Kidney (tissue), 14 donors: ENCODE results near the gene CCDC187. TPM values are rescaled to one million over a fixed set of nuclear protein-coding genes. Genes with fewer than 3 reads are reported as not detected.

Source experiments
- DNase-seq, 5 donors: peaks; one replicate each; pipeline ENCODE4 v3.0.0-alpha.2; 2013 to 2020
- FAIRE-seq: peaks from 2 replicates; lab custom pipeline; 2012; peaks lifted over from hg19 to GRCh38; lab: Jason Lieb, UNC
- H3K27ac ChIP-seq, 2 donors: one replicate each; pipeline ENCODE4 v1.7.0; 2013; ENCODE audit warnings: low read depth in 2 of 2, low read length in 2 of 2, inconsistent platforms in 1 of 2
- H3K27me3 ChIP-seq: one replicate; pipeline ENCODE4 v1.7.1; 2013; ENCODE audit warnings: low read length, inconsistent platforms; ENCODE audit not compliant: control insufficient read depth, insufficient read depth
- H3K36me3 ChIP-seq, 3 donors: one replicate each; pipeline versions ENCODE4 v1.7.0 to v1.7.1; 2013; ENCODE audit warnings: low read length in 3 of 3, control low read depth in 1 of 3, inconsistent platforms in 1 of 3; ENCODE audit not compliant: insufficient read depth in 3 of 3, control insufficient read depth in 2 of 3
- H3K4me1 ChIP-seq, 3 donors: one replicate each; pipeline versions ENCODE4 v1.7.0 to v1.7.1; 2013; ENCODE audit warnings: low read length in 3 of 3, inconsistent platforms in 1 of 3, low read depth in 1 of 3; ENCODE audit not compliant: control insufficient read depth in 2 of 3, insufficient read depth in 2 of 3
- H3K4me3 ChIP-seq, 3 donors: one replicate each; pipeline versions ENCODE4 v1.7.0 to v1.8.1; 2013; ENCODE audit warnings: low read length in 3 of 3, control low read depth in 1 of 3, inconsistent platforms in 1 of 3
- H3K9ac ChIP-seq, 3 donors: one replicate each; pipeline versions ENCODE4 v1.7.0 to v1.7.1; 2013; ENCODE audit warnings: low read length in 3 of 3, control low read depth in 1 of 3, inconsistent platforms in 1 of 3
- H3K9me3 ChIP-seq, 3 donors: one replicate each; pipeline versions ENCODE4 v1.7.0 to v1.7.1; 2013; ENCODE audit warnings: low read length in 3 of 3, control low read depth in 1 of 3, inconsistent platforms in 1 of 3; ENCODE audit not compliant: control insufficient read depth in 2 of 3, insufficient read depth in 1 of 3
- intact Hi-C: fragments of 100-400 bp; cut with DNase I; formaldehyde crosslinking; loops from one replicate; pipeline ENCODE4 v1.11.1; 2022
- polyA plus RNA-seq: library from polyadenylated mRNA; stranded (reverse); fragments of 350-450 nt; fragmentation: Illumina TruSeq; extraction: RNeasy Lipid Tissue Mini Kit (QIAGEN cat#74804); gene quantifications from one replicate; pipeline ENCODE4 v1.2.3, GENCODE V29; 2014; ENCODE audit warnings: low read depth, low replicate concordance; ENCODE audit not compliant: insufficient read depth
- total RNA-seq: library from RNA; stranded (reverse); fragmentation: NEBNext Ultra II Directional; extraction: Animal tissue kit (Norgen Biotek cat#: 25700); gene quantifications from one replicate; pipeline ENCODE4 v1.2.1, GENCODE V29; 2021
- TF ChIP-seq, protein P1 (sequence below): IDR thresholded peaks from 3 replicates; pipeline ENCODE4 v1.5.1; 2012; ENCODE audit warnings: mild to moderate bottlenecking, moderate library complexity, borderline replicate concordance; ENCODE audit not compliant: insufficient read depth; ENCODE audit errors: extremely low read depth
- donor health status: control.
- donor health status: control.
- donor health status: control.
- donor health status: control.
- donor health status: control.
- donor health status: DM: yes; HTN: yes; CAD: no.
- donor health status: Normal renal cell carcinoma (clear cell type).

Gene CCDC187
- total and polyA plus RNA-seq, 2 donors from 2014 or later = 0.84 to 2.3 TPM

DNA sequence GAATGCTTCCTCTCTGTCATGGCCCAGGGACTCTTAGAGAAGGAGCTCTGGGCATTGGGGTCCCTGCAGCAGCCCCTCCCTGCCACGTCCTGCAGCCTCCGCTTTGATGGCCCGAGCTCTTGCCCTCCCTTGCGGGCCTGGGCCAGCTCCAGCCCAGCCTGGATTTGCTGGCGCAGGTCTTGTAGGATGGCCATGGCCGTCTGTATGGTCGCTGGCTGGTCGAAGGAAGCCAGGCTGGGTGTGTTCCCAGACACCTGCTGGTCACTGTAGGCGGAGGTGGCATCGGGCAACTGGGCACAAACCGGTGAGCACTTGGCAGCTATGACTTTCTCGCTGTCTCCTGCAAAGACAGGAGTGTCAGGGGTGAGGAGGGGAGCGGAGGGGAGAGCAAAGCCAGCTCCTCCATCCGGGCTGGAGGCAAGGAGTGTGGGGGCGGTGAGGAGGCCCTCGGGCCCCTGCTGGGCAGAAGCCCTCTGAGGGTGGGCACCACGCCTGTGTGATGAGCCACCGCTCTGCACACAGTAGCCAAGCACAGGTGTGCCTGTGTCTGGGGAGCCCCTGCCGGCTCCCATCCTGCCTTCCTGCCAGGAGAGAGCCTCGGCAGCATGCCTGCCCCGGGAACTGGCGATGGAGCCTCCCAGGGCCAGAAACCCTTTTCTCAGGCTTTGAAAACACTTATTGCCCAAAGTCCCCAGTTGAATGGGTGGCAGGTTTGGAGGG, 12.4 kb downstream of the CCDC187 start:
- H3K4me3 ChIP-seq = no peak overlapping the region
- FAIRE-seq (no peak), DNase-seq (peak in 1 of 5 donors; percentile 48)
- no peaks in the 10 kb centered on the region for H3K4me1 ChIP-seq
- TF ChIP-seq, protein P1, sequence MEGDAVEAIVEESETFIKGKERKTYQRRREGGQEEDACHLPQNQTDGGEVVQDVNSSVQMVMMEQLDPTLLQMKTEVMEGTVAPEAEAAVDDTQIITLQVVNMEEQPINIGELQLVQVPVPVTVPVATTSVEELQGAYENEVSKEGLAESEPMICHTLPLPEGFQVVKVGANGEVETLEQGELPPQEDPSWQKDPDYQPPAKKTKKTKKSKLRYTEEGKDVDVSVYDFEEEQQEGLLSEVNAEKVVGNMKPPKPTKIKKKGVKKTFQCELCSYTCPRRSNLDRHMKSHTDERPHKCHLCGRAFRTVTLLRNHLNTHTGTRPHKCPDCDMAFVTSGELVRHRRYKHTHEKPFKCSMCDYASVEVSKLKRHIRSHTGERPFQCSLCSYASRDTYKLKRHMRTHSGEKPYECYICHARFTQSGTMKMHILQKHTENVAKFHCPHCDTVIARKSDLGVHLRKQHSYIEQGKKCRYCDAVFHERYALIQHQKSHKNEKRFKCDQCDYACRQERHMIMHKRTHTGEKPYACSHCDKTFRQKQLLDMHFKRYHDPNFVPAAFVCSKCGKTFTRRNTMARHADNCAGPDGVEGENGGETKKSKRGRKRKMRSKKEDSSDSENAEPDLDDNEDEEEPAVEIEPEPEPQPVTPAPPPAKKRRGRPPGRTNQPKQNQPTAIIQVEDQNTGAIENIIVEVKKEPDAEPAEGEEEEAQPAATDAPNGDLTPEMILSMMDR = no peak
- H3K27me3 ChIP-seq = no peaks in the 10 kb centered on the region
- intact Hi-C loops = no loop called here
- H3K9ac ChIP-seq = no peak overlapping the region
- no peaks in the 10 kb centered on the region for H3K36me3 ChIP-seq
- no peaks in the 10 kb centered on the region for H3K9me3 ChIP-seq
- no peak overlapping the region for H3K27ac ChIP-seq

DNA sequence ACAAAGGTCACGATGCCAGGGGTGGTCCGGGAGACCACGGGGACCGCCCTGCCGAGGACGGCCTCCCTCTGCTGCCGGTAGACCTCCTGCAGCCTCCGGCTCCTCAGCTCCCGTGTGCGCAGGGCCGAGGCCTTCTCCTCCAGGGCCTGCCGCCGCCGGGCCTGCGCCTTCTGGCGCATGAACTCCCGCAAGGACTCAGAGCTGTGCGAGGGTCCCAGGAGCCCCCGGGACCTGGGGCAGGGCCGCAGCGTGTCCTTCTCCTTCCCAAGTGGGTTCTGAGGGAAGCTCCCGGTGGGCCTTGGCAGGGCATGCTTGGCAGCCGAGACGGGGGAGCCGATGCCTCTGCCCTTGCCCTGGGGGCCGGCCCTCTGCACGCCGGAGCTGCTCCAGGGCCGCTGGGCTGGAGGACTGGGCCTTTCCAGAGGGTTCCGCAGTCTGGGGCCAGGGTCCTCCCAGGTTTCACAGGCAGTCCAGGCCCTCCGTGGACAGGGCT, 13.3 kb downstream of the CCDC187 start:
- intact Hi-C loops = no loop called here
- peak in 1 of 5 donors; percentile 64 for DNase-seq
- Histone ChIP-seq H3K9me3 (no peaks in the 10 kb centered on the region), H3K36me3 (no peaks in the 10 kb centered on the region), H3K4me1 (no peaks in the 10 kb centered on the region), H3K27ac (no peak overlapping the region), H3K27me3 (no peaks in the 10 kb centered on the region), H3K9ac (no peak overlapping the region), H3K4me3 (no peak overlapping the region)
- TF ChIP-seq, protein P1 = no peak
- no peak for FAIRE-seq

DNA sequence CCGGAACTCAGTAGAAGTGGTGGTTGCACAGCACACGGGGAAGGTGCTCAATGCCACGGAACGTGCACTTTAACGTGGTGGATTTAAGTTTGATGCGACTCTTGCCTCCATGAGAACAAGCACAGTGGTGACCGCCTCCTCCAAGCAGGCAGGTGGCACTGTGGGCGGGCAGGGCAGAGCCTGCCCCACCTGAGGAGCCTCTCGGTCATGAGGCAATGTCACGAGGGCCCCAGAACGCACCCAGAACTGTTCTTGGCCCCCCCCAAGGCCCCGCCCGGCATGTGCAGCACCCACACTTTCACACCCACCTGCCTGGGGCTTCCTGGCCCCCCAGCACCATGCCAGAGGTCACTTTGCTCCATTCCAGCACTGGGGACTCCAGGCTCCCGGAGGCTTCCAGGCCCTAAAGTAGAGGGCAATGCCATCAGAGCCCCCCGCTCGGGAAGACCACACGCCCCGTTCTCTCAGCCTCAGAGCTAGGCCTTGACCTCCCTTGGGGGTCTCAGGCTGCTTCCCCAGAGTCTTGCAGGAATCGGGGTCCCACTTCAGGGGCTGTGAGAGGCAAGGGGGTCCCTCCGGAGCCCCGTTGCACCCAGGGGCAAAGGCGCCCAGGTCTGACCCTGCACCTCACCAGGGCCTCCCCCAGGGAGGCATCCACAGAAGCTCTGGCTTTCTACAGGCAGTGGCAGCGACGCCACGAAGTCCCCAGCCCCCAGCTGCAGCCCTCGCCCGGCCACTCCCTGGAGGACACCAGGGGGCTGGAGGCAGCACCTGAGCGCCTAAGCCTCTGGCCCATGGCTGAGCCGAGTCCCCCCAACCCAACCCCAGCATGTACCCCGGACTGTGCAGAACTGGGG, 14.0 kb downstream of the CCDC187 start:
- Histone ChIP-seq H3K4me1 (no peaks in the 10 kb centered on the region), H3K4me3 (no peak overlapping the region), H3K36me3 (no peaks in the 10 kb centered on the region), H3K9me3 (no peaks in the 10 kb centered on the region), H3K9ac (no peak overlapping the region), H3K27ac (no peak overlapping the region), H3K27me3 (no peaks in the 10 kb centered on the region)
- peak in 1 of 5 donors; percentile 52 for DNase-seq
- TF ChIP-seq, protein P1 = no peak
- no peak for FAIRE-seq
- intact Hi-C loops = no loop called here
